ENCODE results near the gene EPS8L2.

The EPS8L2 gene

GRCh38 chr11:665704-666281 is 40.2 kb upstream of the EPS8L2 start:
- Histone ChIP-seq H3K27ac (ENCODE audit: low read depth in 2 of 2, low read length in 2 of 2) (peak overlapping the region; percentile 72 to 75), H3K36me3 (ENCODE audit: control insufficient read depth in 2 of 2, insufficient read depth in 2 of 2, low read length in 2 of 2) (peaks cover 3 to 12% of the 10 kb centered on the region in 2 donors)

GRCh38 chr11:673866-674265 is 32.2 kb upstream of the EPS8L2 start:
- Histone ChIP-seq H3K36me3 (ENCODE audit: control insufficient read depth in 2 of 2, insufficient read depth in 2 of 2, low read length in 2 of 2) (peaks cover 16 to 21% of the 10 kb centered on the region in 2 donors), H3K4me3 (ENCODE audit: low read length in 2 of 2) (no peak overlapping the region)

More at GRCh38 chr11:665704-666281, 40.2 kb upstream of the EPS8L2 start:
- Histone ChIP-seq H3K4me1 (ENCODE audit: control insufficient read depth in 2 of 2, insufficient read depth in 2 of 2, low read length in 2 of 2) (peaks cover 0 to 3% of the 10 kb centered on the region in 2 donors), H3K4me3 (ENCODE audit: low read length in 2 of 2) (no peak overlapping the region), H3K9me3 (ENCODE audit: control insufficient read depth in 2 of 2, low read length in 2 of 2) (no peaks in the 10 kb centered on the region), H3K9ac (ENCODE audit: low read depth in 1 of 2, low read length in 2 of 2) (peak overlapping the region in 1 of 2 donors; percentile 26), H3K27me3 (ENCODE audit: control insufficient read depth in 2 of 2, insufficient read depth in 2 of 2, low read length in 2 of 2) (no peaks in the 10 kb centered on the region)

GRCh38 chr11:674406-674805 is 31.6 kb upstream of the EPS8L2 start:
- peaks cover 18 to 23% of the 10 kb centered on the region in 2 donors for H3K36me3 ChIP-seq (ENCODE audit: control insufficient read depth in 2 of 2, insufficient read depth in 2 of 2, low read length in 2 of 2)

More at GRCh38 chr11:673866-674265, 32.2 kb upstream of the EPS8L2 start:
- H3K4me1 ChIP-seq (ENCODE audit: control insufficient read depth in 2 of 2, insufficient read depth in 2 of 2, low read length in 2 of 2), result no peaks in the 10 kb centered on the region
- no peak overlapping the region for H3K9ac ChIP-seq (ENCODE audit: low read depth in 1 of 2, low read length in 2 of 2)
- no peaks in the 10 kb centered on the region for H3K27me3 ChIP-seq (ENCODE audit: control insufficient read depth in 2 of 2, insufficient read depth in 2 of 2, low read length in 2 of 2)
- no peak overlapping the region for H3K27ac ChIP-seq (ENCODE audit: low read depth in 2 of 2, low read length in 2 of 2)
- no peaks in the 10 kb centered on the region for H3K9me3 ChIP-seq (ENCODE audit: control insufficient read depth in 2 of 2, low read length in 2 of 2)

GRCh38 chr11:678297-678696 is 27.7 kb upstream of the EPS8L2 start:
- H3K9ac ChIP-seq (ENCODE audit: low read depth in 1 of 2, low read length in 2 of 2), result no peak overlapping the region
- no peak overlapping the region for H3K4me3 ChIP-seq (ENCODE audit: low read length in 2 of 2)
- H3K27me3 ChIP-seq (ENCODE audit: control insufficient read depth in 2 of 2, insufficient read depth in 2 of 2, low read length in 2 of 2), result no peaks in the 10 kb centered on the region
- H3K36me3 ChIP-seq (ENCODE audit: control insufficient read depth in 2 of 2, insufficient read depth in 2 of 2, low read length in 2 of 2), result peaks cover 15 to 30% of the 10 kb centered on the region in 2 donors
- no peaks in the 10 kb centered on the region for H3K9me3 ChIP-seq (ENCODE audit: control insufficient read depth in 2 of 2, low read length in 2 of 2)
- no peak overlapping the region for H3K27ac ChIP-seq (ENCODE audit: low read depth in 2 of 2, low read length in 2 of 2)
- no peaks in the 10 kb centered on the region for H3K4me1 ChIP-seq (ENCODE audit: control insufficient read depth in 2 of 2, insufficient read depth in 2 of 2, low read length in 2 of 2)

More at GRCh38 chr11:674406-674805, 31.6 kb upstream of the EPS8L2 start:
- no peak overlapping the region for H3K27ac ChIP-seq (ENCODE audit: low read depth in 2 of 2, low read length in 2 of 2)
- no peak overlapping the region for H3K4me3 ChIP-seq (ENCODE audit: low read length in 2 of 2)
- H3K27me3 ChIP-seq (ENCODE audit: control insufficient read depth in 2 of 2, insufficient read depth in 2 of 2, low read length in 2 of 2), result no peaks in the 10 kb centered on the region
- no peaks in the 10 kb centered on the region for H3K4me1 ChIP-seq (ENCODE audit: control insufficient read depth in 2 of 2, insufficient read depth in 2 of 2, low read length in 2 of 2)
- H3K9ac ChIP-seq (ENCODE audit: low read depth in 1 of 2, low read length in 2 of 2), result no peak overlapping the region
- no peaks in the 10 kb centered on the region for H3K9me3 ChIP-seq (ENCODE audit: control insufficient read depth in 2 of 2, low read length in 2 of 2)

- Histone ChIP-seq H3K4me3 (ENCODE audit: low read length in 2 of 2) (no peak overlapping the region), H3K9me3 (ENCODE audit: control insufficient read depth in 2 of 2, low read length in 2 of 2) (no peaks in the 10 kb centered on the region), H3K27ac (ENCODE audit: low read depth in 2 of 2, low read length in 2 of 2) (no peak overlapping the region), H3K27me3 (ENCODE audit: control insufficient read depth in 2 of 2, insufficient read depth in 2 of 2, low read length in 2 of 2) (no peaks in the 10 kb centered on the region), H3K9ac (ENCODE audit: low read depth in 1 of 2, low read length in 2 of 2) (no peak overlapping the region), H3K36me3 (ENCODE audit: control insufficient read depth in 2 of 2, insufficient read depth in 2 of 2, low read length in 2 of 2) (peaks cover 11 to 27% of the 10 kb centered on the region in 2 donors), H3K4me1 (ENCODE audit: control insufficient read depth in 2 of 2, insufficient read depth in 2 of 2, low read length in 2 of 2) (no peaks in the 10 kb centered on the region)
Measured at GRCh38 chr11:679271-680207, 26.5 kb upstream of the EPS8L2 start.

- Histone ChIP-seq H3K4me1 (ENCODE audit: control insufficient read depth in 2 of 2, insufficient read depth in 2 of 2, low read length in 2 of 2) (no peaks in the 10 kb centered on the region), H3K27me3 (ENCODE audit: control insufficient read depth in 2 of 2, insufficient read depth in 2 of 2, low read length in 2 of 2) (no peaks in the 10 kb centered on the region), H3K9ac (ENCODE audit: low read depth in 1 of 2, low read length in 2 of 2) (no peak overlapping the region), H3K36me3 (ENCODE audit: control insufficient read depth in 2 of 2, insufficient read depth in 2 of 2, low read length in 2 of 2) (peaks cover 14 to 30% of the 10 kb centered on the region in 2 donors), H3K9me3 (ENCODE audit: control insufficient read depth in 2 of 2, low read length in 2 of 2) (no peaks in the 10 kb centered on the region), H3K27ac (ENCODE audit: low read depth in 2 of 2, low read length in 2 of 2) (no peak overlapping the region), H3K4me3 (ENCODE audit: low read length in 2 of 2) (no peak overlapping the region)
Measured at GRCh38 chr11:680476-680875, 25.6 kb upstream of the EPS8L2 start.

- Histone ChIP-seq H3K4me3 (ENCODE audit: low read length in 2 of 2) (no peak overlapping the region), H3K27ac (ENCODE audit: low read depth in 2 of 2, low read length in 2 of 2) (no peak overlapping the region), H3K9ac (ENCODE audit: low read depth in 1 of 2, low read length in 2 of 2) (no peak overlapping the region), H3K27me3 (ENCODE audit: control insufficient read depth in 2 of 2, insufficient read depth in 2 of 2, low read length in 2 of 2) (no peaks in the 10 kb centered on the region), H3K4me1 (ENCODE audit: control insufficient read depth in 2 of 2, insufficient read depth in 2 of 2, low read length in 2 of 2) (no peaks in the 10 kb centered on the region), H3K9me3 (ENCODE audit: control insufficient read depth in 2 of 2, low read length in 2 of 2) (no peaks in the 10 kb centered on the region), H3K36me3 (ENCODE audit: control insufficient read depth in 2 of 2, insufficient read depth in 2 of 2, low read length in 2 of 2) (peaks cover 14 to 30% of the 10 kb centered on the region in 2 donors)
Measured at GRCh38 chr11:680970-681369, 25.1 kb upstream of the EPS8L2 start.

- no peaks in the 10 kb centered on the region for H3K9me3 ChIP-seq (ENCODE audit: control insufficient read depth in 2 of 2, low read length in 2 of 2)
- peaks cover 29 to 41% of the 10 kb centered on the region in 2 donors for H3K36me3 ChIP-seq (ENCODE audit: control insufficient read depth in 2 of 2, insufficient read depth in 2 of 2, low read length in 2 of 2)
Measured at GRCh38 chr11:686451-687243, 19.4 kb upstream of the EPS8L2 start.

GRCh38 chr11:687751-688150 is 18.3 kb upstream of the EPS8L2 start:
- Histone ChIP-seq H3K36me3 (ENCODE audit: control insufficient read depth in 2 of 2, insufficient read depth in 2 of 2, low read length in 2 of 2) (peaks cover 29 to 41% of the 10 kb centered on the region in 2 donors), H3K27ac (ENCODE audit: low read depth in 2 of 2, low read length in 2 of 2) (no peak overlapping the region), H3K9ac (ENCODE audit: low read depth in 1 of 2, low read length in 2 of 2) (no peak overlapping the region), H3K4me3 (ENCODE audit: low read length in 2 of 2) (no peak overlapping the region), H3K4me1 (ENCODE audit: control insufficient read depth in 2 of 2, insufficient read depth in 2 of 2, low read length in 2 of 2) (peaks cover 15 to 20% of the 10 kb centered on the region in 2 donors), H3K27me3 (ENCODE audit: control insufficient read depth in 2 of 2, insufficient read depth in 2 of 2, low read length in 2 of 2) (no peaks in the 10 kb centered on the region), H3K9me3 (ENCODE audit: control insufficient read depth in 2 of 2, low read length in 2 of 2) (no peaks in the 10 kb centered on the region)

More at GRCh38 chr11:686451-687243, 19.4 kb upstream of the EPS8L2 start:
- Histone ChIP-seq H3K27me3 (ENCODE audit: control insufficient read depth in 2 of 2, insufficient read depth in 2 of 2, low read length in 2 of 2) (no peaks in the 10 kb centered on the region), H3K9ac (ENCODE audit: low read depth in 1 of 2, low read length in 2 of 2) (no peak overlapping the region), H3K27ac (ENCODE audit: low read depth in 2 of 2, low read length in 2 of 2) (no peak overlapping the region), H3K4me1 (ENCODE audit: control insufficient read depth in 2 of 2, insufficient read depth in 2 of 2, low read length in 2 of 2) (peaks cover 10 to 12% of the 10 kb centered on the region in 2 donors), H3K4me3 (ENCODE audit: low read length in 2 of 2) (no peak overlapping the region)

Measured in mucosa of rectum (tissue), 2 donors.